ENCODE measurements around the gene FBXL14. TPM values are rescaled to one million over a fixed set of nuclear protein-coding genes. Genes with fewer than 3 reads are reported as not detected.

FBXL14 gene
- total RNA-seq, 1 experiment from 2014 or later = 19.4 TPM

- H3K36me3 Mint-ChIP-seq (ENCODE audit: insufficient read depth, unreplicated experiment) = no peaks in the 10 kb centered on the region
- CTCF ChIA-PET = interaction anchor here (0.7 kb wide), 1 partner anchor 519 kb away, joined by 3 read pairs; no protein-coding TSS in a partner anchor
- BruUV-seq (replicated peaks) = no TSS peak
- H3K4me1 Mint-ChIP-seq (ENCODE audit: low read depth, unreplicated experiment) = peaks cover 10% of the 10 kb centered on the region
- no peak overlapping the region for H3K27ac Mint-ChIP-seq (ENCODE audit: unreplicated experiment)
- DNase-seq = no peak
- intact Hi-C loops (cut with micrococcal nuclease; ENCODE audit: unreplicated experiment) = no loop called here
- no peaks in the 10 kb centered on the region for H3K9me3 Mint-ChIP-seq (ENCODE audit: low read depth, unreplicated experiment)
- TF ChIP-seq, protein P1, sequence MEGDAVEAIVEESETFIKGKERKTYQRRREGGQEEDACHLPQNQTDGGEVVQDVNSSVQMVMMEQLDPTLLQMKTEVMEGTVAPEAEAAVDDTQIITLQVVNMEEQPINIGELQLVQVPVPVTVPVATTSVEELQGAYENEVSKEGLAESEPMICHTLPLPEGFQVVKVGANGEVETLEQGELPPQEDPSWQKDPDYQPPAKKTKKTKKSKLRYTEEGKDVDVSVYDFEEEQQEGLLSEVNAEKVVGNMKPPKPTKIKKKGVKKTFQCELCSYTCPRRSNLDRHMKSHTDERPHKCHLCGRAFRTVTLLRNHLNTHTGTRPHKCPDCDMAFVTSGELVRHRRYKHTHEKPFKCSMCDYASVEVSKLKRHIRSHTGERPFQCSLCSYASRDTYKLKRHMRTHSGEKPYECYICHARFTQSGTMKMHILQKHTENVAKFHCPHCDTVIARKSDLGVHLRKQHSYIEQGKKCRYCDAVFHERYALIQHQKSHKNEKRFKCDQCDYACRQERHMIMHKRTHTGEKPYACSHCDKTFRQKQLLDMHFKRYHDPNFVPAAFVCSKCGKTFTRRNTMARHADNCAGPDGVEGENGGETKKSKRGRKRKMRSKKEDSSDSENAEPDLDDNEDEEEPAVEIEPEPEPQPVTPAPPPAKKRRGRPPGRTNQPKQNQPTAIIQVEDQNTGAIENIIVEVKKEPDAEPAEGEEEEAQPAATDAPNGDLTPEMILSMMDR (IDR thresholded peaks at IDR 0.05; ENCODE audit: unreplicated experiment) = no peak
- H3K27me3 Mint-ChIP-seq (ENCODE audit: unreplicated experiment) = peaks cover 27% of the 10 kb centered on the region
- H3K4me3 Mint-ChIP-seq (ENCODE audit: low read depth, unreplicated experiment) = no peak overlapping the region
These were observed 17.6 kb upstream of the FBXL14 start for GRCh38 chr12:1611803-1612572.

DNA sequence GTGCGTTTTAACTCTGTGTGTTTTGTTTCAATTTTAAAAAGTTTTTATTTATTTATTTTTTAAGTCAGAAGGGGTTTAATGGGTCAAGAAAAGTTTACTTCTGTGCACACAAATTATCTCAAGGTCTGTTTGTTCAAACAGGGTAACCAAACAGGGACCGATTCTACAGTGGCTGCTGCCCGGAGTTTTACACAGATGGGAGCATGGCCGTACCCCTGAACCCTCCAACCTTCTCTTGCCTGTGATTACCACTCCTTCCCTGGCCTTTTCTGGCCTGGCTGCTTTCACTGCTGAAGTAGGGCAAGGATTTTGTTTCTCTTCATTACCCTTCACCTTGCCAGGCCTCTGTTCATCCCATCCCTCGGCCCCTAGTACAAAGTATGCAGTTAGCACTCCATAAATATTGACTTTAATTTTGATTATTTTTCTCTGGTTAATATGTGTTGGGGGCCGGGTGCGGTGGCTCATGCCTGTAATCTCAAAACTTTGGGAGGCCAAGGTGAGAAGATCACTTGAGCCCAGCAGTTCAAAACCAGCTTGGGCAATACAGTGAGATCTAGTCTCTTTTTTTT lies 15.8 kb upstream of the FBXL14 start:
- Mint-ChIP-seq H3K36me3 (ENCODE audit: insufficient read depth, unreplicated experiment) (peaks cover 10% of the 10 kb centered on the region), H3K9me3 (ENCODE audit: low read depth, unreplicated experiment) (no peaks in the 10 kb centered on the region), H3K4me3 (ENCODE audit: low read depth, unreplicated experiment) (no peak overlapping the region), H3K27ac (ENCODE audit: unreplicated experiment) (no peak overlapping the region), H3K4me1 (ENCODE audit: low read depth, unreplicated experiment) (peaks cover 18% of the 10 kb centered on the region), H3K27me3 (ENCODE audit: unreplicated experiment) (peaks cover 11% of the 10 kb centered on the region)
- TF ChIP-seq, protein P1 (IDR thresholded peaks at IDR 0.05; ENCODE audit: unreplicated experiment) = no peak
- intact Hi-C loops (cut with micrococcal nuclease; ENCODE audit: unreplicated experiment) = no loop called here
- CTCF ChIA-PET = no interaction called here
- no TSS peak for BruUV-seq (replicated peaks)
- DNase-seq = no peak

GRCh38 chr12:1608713-1609119 lies 14.3 kb upstream of the FBXL14 start:
- no peaks in the 10 kb centered on the region for H3K27me3 Mint-ChIP-seq (ENCODE audit: unreplicated experiment)
- no peaks in the 10 kb centered on the region for H3K9me3 Mint-ChIP-seq (ENCODE audit: low read depth, unreplicated experiment)
- no peak for DNase-seq
- H3K4me1 Mint-ChIP-seq (ENCODE audit: low read depth, unreplicated experiment) = peaks cover 25% of the 10 kb centered on the region
- CTCF ChIA-PET = no interaction called here
- no TSS peak for BruUV-seq (replicated peaks)
- no peak overlapping the region for H3K4me3 Mint-ChIP-seq (ENCODE audit: low read depth, unreplicated experiment)
- H3K27ac Mint-ChIP-seq (ENCODE audit: unreplicated experiment) = peak overlapping the region; percentile 21
- peaks cover 11% of the 10 kb centered on the region for H3K36me3 Mint-ChIP-seq (ENCODE audit: insufficient read depth, unreplicated experiment)
- TF ChIP-seq, protein P1 (IDR thresholded peaks at IDR 0.05; ENCODE audit: unreplicated experiment) = no peak
- intact Hi-C loops (cut with micrococcal nuclease; ENCODE audit: unreplicated experiment) = no loop called here

DNA sequence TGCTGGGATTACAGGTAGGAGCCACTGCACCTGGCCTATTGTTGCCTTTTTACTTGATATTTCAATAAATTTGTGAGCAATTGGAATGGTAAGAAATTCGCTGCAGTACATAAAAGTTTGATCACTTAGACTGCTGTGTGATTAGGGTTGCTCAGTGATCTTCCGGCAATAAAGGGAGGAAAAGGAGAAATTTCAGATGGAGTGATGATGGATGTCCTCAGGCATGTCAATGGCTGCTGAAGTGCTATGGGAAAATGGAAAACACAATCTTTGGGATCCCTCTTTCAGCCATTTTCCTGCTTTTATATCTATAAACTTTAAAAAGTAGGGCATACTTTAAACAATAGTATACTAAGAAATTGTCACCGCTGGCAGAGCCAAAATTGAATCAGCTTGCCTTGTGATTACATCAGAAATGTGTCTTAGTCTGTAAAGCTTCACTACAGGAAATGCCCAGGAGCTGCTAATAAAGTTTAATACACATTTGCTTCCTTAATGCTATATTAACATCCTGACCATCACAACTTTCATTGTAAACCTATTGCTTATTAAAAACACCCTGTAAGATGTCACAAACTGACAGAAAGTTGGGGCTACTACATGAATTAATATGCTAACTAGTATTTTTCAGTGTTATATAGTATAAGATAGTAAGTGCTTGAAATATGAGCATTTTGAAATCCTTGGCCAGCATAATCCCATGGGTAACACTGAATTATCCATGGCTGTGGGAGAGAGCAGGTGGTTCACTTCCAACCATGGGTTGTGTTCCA lies 13.7 kb upstream of the FBXL14 start:
- Mint-ChIP-seq H3K27me3 (ENCODE audit: unreplicated experiment) (no peaks in the 10 kb centered on the region), H3K27ac (ENCODE audit: unreplicated experiment) (peak overlapping the region; percentile 21), H3K4me3 (ENCODE audit: low read depth, unreplicated experiment) (no peak overlapping the region), H3K4me1 (ENCODE audit: low read depth, unreplicated experiment) (peaks cover 25% of the 10 kb centered on the region), H3K36me3 (ENCODE audit: insufficient read depth, unreplicated experiment) (peaks cover 11% of the 10 kb centered on the region), H3K9me3 (ENCODE audit: low read depth, unreplicated experiment) (no peaks in the 10 kb centered on the region)
- CTCF ChIA-PET = no interaction called here
- DNase-seq = no peak
- intact Hi-C loops (cut with micrococcal nuclease; ENCODE audit: unreplicated experiment) = no loop called here
- BruUV-seq (replicated peaks) = no TSS peak
- TF ChIP-seq, protein P1 (IDR thresholded peaks at IDR 0.05; ENCODE audit: unreplicated experiment) = no peak
